Gastrocnemius medialis (tissue), 4 donors: ENCODE data around the gene MFSD11.

Experiments
- POLR2A ChIP-seq, 2 donors: fragments of 450-650 bp; IDR thresholded peaks; one replicate each; pipeline ENCODE4 v1.6.1; 2017; ENCODE audit warnings: antibody characterized with exemption in 2 of 2, mild to moderate bottlenecking in 2 of 2, moderate library complexity in 2 of 2
- TF ChIP-seq, protein P1 (sequence below), 5 experiments: fragments of 450-650 bp in 3 of 5; fragments of 200-600 bp in 2 of 5; sonication (generic) in 2 of 5; IDR thresholded peaks in 4 of 5; conservative IDR thresholded peaks in 1 of 5; 1 replicate in 4 of 5; 2 replicates in 1 of 5; pipeline ENCODE4 v1.5.1; 2016 to 2019; ENCODE audit warnings: antibody characterized with exemption in 5 of 5, mild to moderate bottlenecking in 3 of 5, moderate library complexity in 3 of 5

DNA sequence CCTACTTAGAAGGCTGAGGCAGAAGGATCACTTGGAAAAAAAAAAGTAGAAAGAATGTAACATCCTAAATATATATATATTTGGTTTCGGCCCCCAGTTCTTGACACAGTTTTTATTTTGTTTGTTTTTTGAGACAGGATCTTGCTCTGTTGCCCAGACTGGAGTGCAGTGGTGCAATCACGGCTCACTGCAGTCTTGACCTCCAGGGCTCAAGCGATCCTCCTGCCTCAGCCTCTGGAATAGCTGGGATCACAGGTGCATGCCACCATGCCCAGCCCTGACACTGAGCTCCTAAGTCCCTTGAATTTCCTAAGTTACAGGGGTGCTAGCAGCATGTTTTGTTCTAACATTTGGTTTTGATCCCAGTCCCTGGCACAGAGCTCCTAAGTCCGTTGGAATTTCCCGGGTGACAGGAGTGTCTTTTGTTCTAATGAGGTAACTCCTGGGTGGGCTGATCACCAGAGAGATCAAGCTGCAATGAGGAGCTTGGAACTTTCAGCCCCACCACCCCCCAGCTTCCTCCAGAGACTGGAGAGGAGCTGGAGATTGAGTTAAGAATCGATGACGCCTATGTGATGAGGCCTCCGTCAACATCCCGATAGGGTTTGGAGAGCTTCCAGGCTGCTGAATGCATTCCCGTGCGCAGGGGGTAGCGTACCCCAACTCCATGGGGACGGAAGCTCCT is 47.2 kb upstream of the MFSD11 start:
- TF ChIP-seq POLR2A (IDR thresholded peaks at IDR 0.05), result no peak
- TF ChIP-seq, protein P1, sequence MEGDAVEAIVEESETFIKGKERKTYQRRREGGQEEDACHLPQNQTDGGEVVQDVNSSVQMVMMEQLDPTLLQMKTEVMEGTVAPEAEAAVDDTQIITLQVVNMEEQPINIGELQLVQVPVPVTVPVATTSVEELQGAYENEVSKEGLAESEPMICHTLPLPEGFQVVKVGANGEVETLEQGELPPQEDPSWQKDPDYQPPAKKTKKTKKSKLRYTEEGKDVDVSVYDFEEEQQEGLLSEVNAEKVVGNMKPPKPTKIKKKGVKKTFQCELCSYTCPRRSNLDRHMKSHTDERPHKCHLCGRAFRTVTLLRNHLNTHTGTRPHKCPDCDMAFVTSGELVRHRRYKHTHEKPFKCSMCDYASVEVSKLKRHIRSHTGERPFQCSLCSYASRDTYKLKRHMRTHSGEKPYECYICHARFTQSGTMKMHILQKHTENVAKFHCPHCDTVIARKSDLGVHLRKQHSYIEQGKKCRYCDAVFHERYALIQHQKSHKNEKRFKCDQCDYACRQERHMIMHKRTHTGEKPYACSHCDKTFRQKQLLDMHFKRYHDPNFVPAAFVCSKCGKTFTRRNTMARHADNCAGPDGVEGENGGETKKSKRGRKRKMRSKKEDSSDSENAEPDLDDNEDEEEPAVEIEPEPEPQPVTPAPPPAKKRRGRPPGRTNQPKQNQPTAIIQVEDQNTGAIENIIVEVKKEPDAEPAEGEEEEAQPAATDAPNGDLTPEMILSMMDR (IDR thresholded peaks at IDR 0.05 in 4 of 5, conservative IDR thresholded peaks at IDR 0.05 in 1 of 5), result no peak
